SK-N-SH (cell line): Measurements from ENCODE around the gene FHIP2A.

Experiments
- CTCF ChIP-seq: fragments of 200-600 bp; sonication (generic); IDR thresholded peaks from 2 replicates; pipeline ENCODE4 v1.6.1; 2017; ENCODE audit warnings: antibody characterized with exemption, mild to moderate bottlenecking, moderate library complexity
- EP300 ChIP-seq, 2 experiments: IDR thresholded peaks; 2 replicates each; pipeline versions ENCODE4 v1.4.0 to v1.6.1; 2012; ENCODE audit warnings: borderline replicate concordance in 1 of 2, low read depth in 1 of 2, low read length in 1 of 2
- GABPA ChIP-seq: IDR thresholded peaks from 2 replicates; pipeline ENCODE4 v1.4.0; 2012; ENCODE audit warnings: low read depth, mild to moderate bottlenecking
- GATA2 ChIP-seq: sonication (generic); formaldehyde crosslinking; IDR thresholded peaks from 2 replicates; pipeline ENCODE4 v1.5.0; 2020; ENCODE audit warnings: mild to moderate bottlenecking, missing genetic modification reagents
- NFIC ChIP-seq: IDR thresholded peaks from 2 replicates; pipeline ENCODE4 v1.4.0; 2012; ENCODE audit warnings: borderline replicate concordance
- POLR2AphosphoS5 ChIP-seq: IDR thresholded peaks from 2 replicates; pipeline ENCODE4 v1.6.1; 2012; ENCODE audit warnings: low read depth, low read length
- RXRA ChIP-seq: IDR thresholded peaks from 2 replicates; pipeline ENCODE4 v1.4.0; 2012; ENCODE audit warnings: low read depth, mild to moderate bottlenecking, borderline replicate concordance
- SIN3A ChIP-seq: IDR thresholded peaks from 2 replicates; pipeline ENCODE4 v1.6.1; 2012; ENCODE audit warnings: low read depth, mild to moderate bottlenecking, low read length, moderate library complexity, borderline replicate concordance
- SMC3 ChIP-seq: IDR thresholded peaks from 2 replicates; pipeline ENCODE4 v1.6.1; 2012; ENCODE audit warnings: low read depth, low read length, improper control_type of control experiment
- USF1 ChIP-seq: IDR thresholded peaks from 2 replicates; pipeline ENCODE4 v1.4.0; 2012; ENCODE audit warnings: low read depth, borderline replicate concordance
- USF2 ChIP-seq: fragments of 150-350 bp; IDR thresholded peaks from 2 replicates; pipeline ENCODE4 v1.6.1; 2017; ENCODE audit warnings: antibody characterized with exemption, low read length, low read depth, borderline replicate concordance
- YY1 ChIP-seq: IDR thresholded peaks from 2 replicates; pipeline ENCODE4 v1.4.0; 2012; ENCODE audit warnings: low read depth, mild to moderate bottlenecking

- no peak for TF ChIP-seq GATA2 (CRISPR knock-in tag)
- no peak for TF ChIP-seq CTCF
- TF ChIP-seq GABPA = no peak
- no peak for TF ChIP-seq USF2
- no peak for TF ChIP-seq YY1
- no peak for TF ChIP-seq EP300 (IDR thresholded peaks at IDR 0.05; ENCODE audit: borderline replicate concordance in 1 of 2, low read depth in 1 of 2, low read length in 1 of 2)
- no peak for TF ChIP-seq POLR2AphosphoS5
- no peak for TF ChIP-seq RXRA
- no peak for TF ChIP-seq SIN3A
- no peak for TF ChIP-seq USF1
- TF ChIP-seq SMC3 = no peak
- TF ChIP-seq NFIC = no peak
Measured at GRCh38 chr10:114822444-114823076, 980 bp downstream of the FHIP2A start.
